GM18511 (cell line): ENCODE measurements around the gene F2RL1.
"Not testable (repeated sequence)": the region's sequence is repeated elsewhere in the genome, so short reads cannot be mapped to it uniquely, and the experiment has no call there.

ENCODE experiments used
- ATAC-seq: cut with Tn5 transposase; IDR thresholded peaks from one replicate; pipeline ENCODE4 v1.9.1; 2021; ENCODE audit warnings: mild to moderate bottlenecking, moderate library complexity; ENCODE audit not compliant: unreplicated experiment

F2RL1 gene

GRCh38 chr5:76805821-76806505 lies 12.9 kb upstream of the F2RL1 start:
- no peak for ATAC-seq

GRCh38 chr5:76807296-76807695 lies 11.5 kb upstream of the F2RL1 start:
- no peak for ATAC-seq

- ATAC-seq = no peak
Observed at GRCh38 chr5:76808141-76808691, 10.6 kb upstream of the F2RL1 start.

- ATAC-seq = no peak
Observed at GRCh38 chr5:76809141-76809540, 9.7 kb upstream of the F2RL1 start.

- ATAC-seq = no peak
Observed at GRCh38 chr5:76810236-76810635, 8.6 kb upstream of the F2RL1 start.

GRCh38 chr5:76811214-76811613 lies 7.6 kb upstream of the F2RL1 start:
- no peak for ATAC-seq

- ATAC-seq = not testable (repeated sequence)
Observed at GRCh38 chr5:76812209-76812608, 6.6 kb upstream of the F2RL1 start.

GRCh38 chr5:76813982-76814562 lies 4.8 kb upstream of the F2RL1 start:
- no peak for ATAC-seq

GRCh38 chr5:76816110-76816831 lies 2.6 kb upstream of the F2RL1 start:
- no peak for ATAC-seq

GRCh38 chr5:76819851-76820525 lies 1.2 kb downstream of the F2RL1 start:
- ATAC-seq = no peak

GRCh38 chr5:76820526-76820890 lies 1.7 kb downstream of the F2RL1 start:
- ATAC-seq = no peak

- no peak for ATAC-seq
Observed at GRCh38 chr5:76821136-76821535, 2.3 kb downstream of the F2RL1 start.

GRCh38 chr5:76822105-76822731 lies 3.4 kb downstream of the F2RL1 start:
- ATAC-seq = not testable (repeated sequence)

- not testable (repeated sequence) for ATAC-seq
Observed at GRCh38 chr5:76826416-76826815, 7.6 kb downstream of the F2RL1 start.

GRCh38 chr5:76831110-76831452 lies 12.3 kb downstream of the F2RL1 start:
- no peak for ATAC-seq

GRCh38 chr5:76836181-76836580 lies 17.4 kb downstream of the F2RL1 start:
- ATAC-seq = no peak

GRCh38 chr5:76836585-76836984 lies 17.8 kb downstream of the F2RL1 start:
- no peak for ATAC-seq

- ATAC-seq = no peak
Observed at GRCh38 chr5:76838481-76839261, 19.8 kb downstream of the F2RL1 start.

GRCh38 chr5:76841361-76841760 lies 22.5 kb downstream of the F2RL1 start:
- ATAC-seq = no peak

- ATAC-seq = no peak
Observed at GRCh38 chr5:76845890-76846289, 27.1 kb downstream of the F2RL1 start.
